IPS-18c (cell line): ENCODE results near the gene ZC3H12A.

ENCODE experiments used
- H3K4me3 ChIP-seq: 2 replicates; pipeline ENCODE4 v1.7.0; 2013; ENCODE audit warnings: low read depth, mild to moderate bottlenecking, low read length, moderate library complexity; ENCODE audit not compliant: insufficient read depth
- H3K9me3 ChIP-seq: one replicate; pipeline ENCODE4 v1.6.1; 2013; ENCODE audit warnings: mild to moderate bottlenecking, low read length, moderate library complexity; ENCODE audit not compliant: control insufficient read depth, insufficient read depth

Gene ZC3H12A

GRCh38 chr1:37474697-37475379 lies 458 bp downstream of the ZC3H12A start:
- no peaks in the 10 kb centered on the region for H3K9me3 ChIP-seq
- peak overlapping the region; percentile 65 for H3K4me3 ChIP-seq

GRCh38 chr1:37475380-37476086 lies 1.2 kb downstream of the ZC3H12A start:
- no peaks in the 10 kb centered on the region for H3K9me3 ChIP-seq
- peak overlapping the region; percentile 65 for H3K4me3 ChIP-seq

- H3K4me3 ChIP-seq = peak overlapping the region; percentile 24; the same call in 1 of the 2 replicates
- no peaks in the 10 kb centered on the region for H3K9me3 ChIP-seq
Measured at GRCh38 chr1:37476087-37476452, 1.7 kb downstream of the ZC3H12A start.

- no peaks in the 10 kb centered on the region for H3K9me3 ChIP-seq
- peak overlapping the region; percentile 38 for H3K4me3 ChIP-seq
Measured at GRCh38 chr1:37476460-37477197, 2.2 kb downstream of the ZC3H12A start.

- H3K9me3 ChIP-seq = no peaks in the 10 kb centered on the region
- H3K4me3 ChIP-seq = peak overlapping the region; percentile 38
Measured at GRCh38 chr1:37477198-37477931, 3.0 kb downstream of the ZC3H12A start.

GRCh38 chr1:37477946-37478345 lies 3.6 kb downstream of the ZC3H12A start:
- no peak overlapping the region; the same call in 1 of the 2 replicates for H3K4me3 ChIP-seq
- H3K9me3 ChIP-seq = no peaks in the 10 kb centered on the region

- H3K9me3 ChIP-seq = peaks cover 3% of the 10 kb centered on the region
- H3K4me3 ChIP-seq = no peak overlapping the region
Measured at GRCh38 chr1:37478451-37478881, 4.1 kb downstream of the ZC3H12A start.

- no peak overlapping the region for H3K4me3 ChIP-seq
- H3K9me3 ChIP-seq = peaks cover 4% of the 10 kb centered on the region
Measured at GRCh38 chr1:37478890-37479254, 4.5 kb downstream of the ZC3H12A start.

GRCh38 chr1:37479255-37480124 lies 5.1 kb downstream of the ZC3H12A start:
- H3K9me3 ChIP-seq = peaks cover 4% of the 10 kb centered on the region
- H3K4me3 ChIP-seq = no peak overlapping the region; the same call in 1 of the 2 replicates

- H3K4me3 ChIP-seq = no peak overlapping the region
- peaks cover 4% of the 10 kb centered on the region for H3K9me3 ChIP-seq
Measured at GRCh38 chr1:37480125-37480466, 5.7 kb downstream of the ZC3H12A start.

GRCh38 chr1:37480581-37481288 lies 6.4 kb downstream of the ZC3H12A start:
- H3K9me3 ChIP-seq = peaks cover 4% of the 10 kb centered on the region
- H3K4me3 ChIP-seq = no peak overlapping the region

GRCh38 chr1:37481289-37482003 lies 7.1 kb downstream of the ZC3H12A start:
- Histone ChIP-seq H3K4me3 (no peak overlapping the region), H3K9me3 (peaks cover 4% of the 10 kb centered on the region)

- H3K9me3 ChIP-seq = peaks cover 4% of the 10 kb centered on the region
- H3K4me3 ChIP-seq = no peak overlapping the region
Measured at GRCh38 chr1:37482004-37482785, 7.8 kb downstream of the ZC3H12A start.

- H3K9me3 ChIP-seq = peaks cover 4% of the 10 kb centered on the region
Measured at GRCh38 chr1:37482796-37483744, 8.7 kb downstream of the ZC3H12A start.

More at GRCh38 chr1:37482796-37483744, 8.7 kb downstream of the ZC3H12A start:
- H3K4me3 ChIP-seq = no peak overlapping the region
